Neural progenitor cell (in vitro differentiated cells): ENCODE results near the gene OAS3.

Experiments used
- CTCF ChIP-seq: fragments of 200-600 bp; sonication (generic); IDR thresholded peaks from 2 replicates; pipeline ENCODE4 v1.5.1; 2017; ENCODE audit warnings: antibody characterized with exemption, mild to moderate bottlenecking
- EZH2 ChIP-seq: fragments of 200-600 bp; sonication (generic); IDR thresholded peaks from 2 replicates; pipeline ENCODE4 v1.6.1; 2017; ENCODE audit warnings: antibody characterized with exemption, mild to moderate bottlenecking, moderate library complexity

GRCh38 chr12:112997506-112997905 lies 59.2 kb downstream of the OAS3 start:
- TF ChIP-seq CTCF (no peak), EZH2 (no peak)
